Nephron progenitor cell (in vitro differentiated cells): ENCODE results near the gene BMI1.

ENCODE experiments used
- DNase-seq: peaks from one replicate; pipeline ENCODE4 v3.0.0; 2021
- H3K27ac Mint-ChIP-seq: 2 replicates; pipeline ENCODE4 v1.8.0; 2021; ENCODE audit warnings: mild to moderate bottlenecking, moderate library complexity, mixed read lengths
- H3K27me3 Mint-ChIP-seq: 2 replicates; pipeline ENCODE4 v1.8.0; 2021; ENCODE audit warnings: mild to moderate bottlenecking, low read depth, mixed read lengths; ENCODE audit not compliant: poor library complexity
- H3K36me3 Mint-ChIP-seq: 2 replicates; pipeline ENCODE4 v1.8.0; 2021; ENCODE audit warnings: low read depth, mixed read lengths
- H3K4me1 Mint-ChIP-seq: 2 replicates; pipeline ENCODE4 v1.8.0; 2021; ENCODE audit warnings: mixed read lengths
- H3K4me3 Mint-ChIP-seq: 2 replicates; pipeline ENCODE4 v1.8.0; 2021; ENCODE audit warnings: mild to moderate bottlenecking, moderate library complexity, mixed read lengths
- H3K9me3 Mint-ChIP-seq: 2 replicates; pipeline ENCODE4 v1.8.0; 2021; ENCODE audit warnings: mild to moderate bottlenecking, moderate library complexity, mixed read lengths
- TF ChIP-seq, protein P1 (sequence below): fragments of 200-600 bp; sonication (generic); IDR thresholded peaks from 2 replicates; pipeline ENCODE4 v1.5.0; 2021; ENCODE audit warnings: antibody characterized with exemption

Gene BMI1

GRCh38 chr10:22325272-22326144 is 4.6 kb downstream of the BMI1 start:
- TF ChIP-seq, protein P1, sequence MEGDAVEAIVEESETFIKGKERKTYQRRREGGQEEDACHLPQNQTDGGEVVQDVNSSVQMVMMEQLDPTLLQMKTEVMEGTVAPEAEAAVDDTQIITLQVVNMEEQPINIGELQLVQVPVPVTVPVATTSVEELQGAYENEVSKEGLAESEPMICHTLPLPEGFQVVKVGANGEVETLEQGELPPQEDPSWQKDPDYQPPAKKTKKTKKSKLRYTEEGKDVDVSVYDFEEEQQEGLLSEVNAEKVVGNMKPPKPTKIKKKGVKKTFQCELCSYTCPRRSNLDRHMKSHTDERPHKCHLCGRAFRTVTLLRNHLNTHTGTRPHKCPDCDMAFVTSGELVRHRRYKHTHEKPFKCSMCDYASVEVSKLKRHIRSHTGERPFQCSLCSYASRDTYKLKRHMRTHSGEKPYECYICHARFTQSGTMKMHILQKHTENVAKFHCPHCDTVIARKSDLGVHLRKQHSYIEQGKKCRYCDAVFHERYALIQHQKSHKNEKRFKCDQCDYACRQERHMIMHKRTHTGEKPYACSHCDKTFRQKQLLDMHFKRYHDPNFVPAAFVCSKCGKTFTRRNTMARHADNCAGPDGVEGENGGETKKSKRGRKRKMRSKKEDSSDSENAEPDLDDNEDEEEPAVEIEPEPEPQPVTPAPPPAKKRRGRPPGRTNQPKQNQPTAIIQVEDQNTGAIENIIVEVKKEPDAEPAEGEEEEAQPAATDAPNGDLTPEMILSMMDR: no peak
- H3K27me3 Mint-ChIP-seq: peaks cover 41% of the 10 kb centered on the region
- H3K9me3 Mint-ChIP-seq: no peaks in the 10 kb centered on the region
- peaks cover 34% of the 10 kb centered on the region for H3K36me3 Mint-ChIP-seq
- H3K4me3 Mint-ChIP-seq: peak overlapping the region; percentile 94
- peaks cover 41% of the 10 kb centered on the region for H3K4me1 Mint-ChIP-seq
- DNase-seq: peak; percentile 86
- H3K27ac Mint-ChIP-seq: peak overlapping the region; percentile 59

GRCh38 chr10:22326145-22326702 is 5.3 kb downstream of the BMI1 start:
- DNase-seq: no peak
- TF ChIP-seq, protein P1: no peak
- Mint-ChIP-seq H3K27me3 (peaks cover 45% of the 10 kb centered on the region), H3K27ac (peak overlapping the region; percentile 59), H3K4me1 (peaks cover 41% of the 10 kb centered on the region), H3K36me3 (peaks cover 40% of the 10 kb centered on the region), H3K4me3 (peak overlapping the region; percentile 83), H3K9me3 (no peaks in the 10 kb centered on the region)

DNA sequence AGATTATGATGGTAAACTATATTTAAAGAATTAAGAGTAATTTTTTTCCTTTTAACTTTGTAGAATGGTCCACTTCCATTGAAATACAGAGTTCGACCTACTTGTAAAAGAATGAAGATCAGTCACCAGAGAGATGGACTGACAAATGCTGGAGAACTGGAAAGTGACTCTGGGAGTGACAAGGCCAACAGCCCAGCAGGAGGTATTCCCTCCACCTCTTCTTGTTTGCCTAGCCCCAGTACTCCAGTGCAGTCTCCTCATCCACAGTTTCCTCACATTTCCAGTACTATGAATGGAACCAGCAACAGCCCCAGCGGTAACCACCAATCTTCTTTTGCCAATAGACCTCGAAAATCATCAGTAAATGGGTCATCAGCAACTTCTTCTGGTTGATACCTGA is 8.3 kb downstream of the BMI1 start:
- Mint-ChIP-seq H3K27ac (no peak overlapping the region), H3K27me3 (peaks cover 47% of the 10 kb centered on the region), H3K9me3 (peaks cover 13% of the 10 kb centered on the region), H3K4me1 (peaks cover 21% of the 10 kb centered on the region), H3K4me3 (no peak overlapping the region), H3K36me3 (peaks cover 46% of the 10 kb centered on the region)
- DNase-seq: no peak
- TF ChIP-seq, protein P1: no peak

DNA sequence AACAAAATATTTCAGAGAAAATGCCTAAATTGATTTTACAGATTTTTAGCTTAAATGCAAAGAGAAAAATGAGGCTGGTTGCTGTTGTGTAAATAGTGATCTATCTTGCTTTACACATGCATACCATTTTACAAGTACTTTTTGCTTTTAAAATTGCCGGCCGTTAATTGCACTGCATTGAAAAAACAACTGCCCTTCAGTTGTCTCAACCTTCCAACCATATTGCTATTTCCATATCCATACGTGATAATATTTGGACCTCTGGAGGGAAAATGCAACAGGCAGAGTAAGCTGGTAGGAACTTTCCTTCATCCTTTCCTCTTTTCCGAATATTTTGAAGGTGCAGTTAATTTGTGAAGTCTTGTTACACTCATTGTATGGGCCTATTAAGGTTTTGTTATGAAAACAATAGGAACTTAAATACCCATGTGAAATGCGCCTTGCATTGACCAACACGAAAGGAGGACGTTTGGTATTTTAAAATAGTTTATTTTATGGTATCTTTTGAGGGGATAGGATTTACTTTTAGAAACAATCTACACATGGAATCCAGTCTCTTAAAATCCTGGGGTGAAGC is 11.3 kb downstream of the BMI1 start:
- H3K9me3 Mint-ChIP-seq: peaks cover 17% of the 10 kb centered on the region
- DNase-seq: no peak
- peaks cover 66% of the 10 kb centered on the region for H3K27me3 Mint-ChIP-seq
- TF ChIP-seq, protein P1: no peak
- no peak overlapping the region for H3K27ac Mint-ChIP-seq
- H3K36me3 Mint-ChIP-seq: peaks cover 35% of the 10 kb centered on the region
- no peak overlapping the region for H3K4me3 Mint-ChIP-seq
- H3K4me1 Mint-ChIP-seq: peaks cover under 1% of the 10 kb centered on the region

DNA sequence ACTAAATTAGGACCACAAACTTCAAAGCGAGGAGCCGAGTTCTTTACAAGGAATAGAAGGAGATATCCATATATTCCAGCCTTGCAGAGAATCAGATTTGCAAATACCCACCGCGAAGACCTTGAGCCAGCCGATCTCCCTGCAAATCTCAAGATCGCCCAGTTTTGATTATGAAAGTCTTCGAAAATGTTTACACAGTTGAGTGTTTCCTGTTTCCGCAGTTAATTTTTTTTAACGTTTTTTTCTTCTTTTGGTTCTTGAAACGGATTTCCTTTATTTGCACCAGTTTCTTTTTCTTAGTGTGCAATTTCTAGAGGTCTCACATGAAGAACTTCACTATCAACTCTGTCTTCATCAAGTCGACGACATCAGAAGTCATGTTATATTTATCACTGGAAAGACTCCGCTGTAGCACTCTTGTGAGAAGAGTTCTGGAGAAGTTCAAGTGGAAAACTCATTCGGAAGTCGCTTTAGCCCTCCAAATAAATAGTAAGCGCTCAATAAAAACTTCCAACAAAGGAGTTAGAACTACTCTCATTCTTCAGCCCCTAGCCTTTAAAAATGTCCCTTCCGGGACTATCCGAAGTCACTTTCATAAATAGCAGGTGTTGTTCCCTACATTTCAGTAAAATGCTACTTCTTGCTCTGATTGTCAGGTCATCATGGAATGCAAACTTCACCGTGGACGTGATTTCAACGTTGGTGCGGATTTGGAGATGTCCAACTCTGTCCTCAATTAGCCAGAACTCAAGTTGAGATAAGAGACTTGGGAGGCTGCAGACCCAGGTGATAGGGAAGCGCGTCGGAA is 12.5 kb downstream of the BMI1 start:
- Mint-ChIP-seq H3K36me3 (peaks cover 26% of the 10 kb centered on the region), H3K27ac (no peak overlapping the region), H3K9me3 (peaks cover 17% of the 10 kb centered on the region), H3K4me3 (peak overlapping the region; percentile 57), H3K27me3 (peaks cover 78% of the 10 kb centered on the region), H3K4me1 (peaks cover 5% of the 10 kb centered on the region)
- TF ChIP-seq, protein P1: no peak
- DNase-seq: no peak
